ENCODE measurements around the gene SULF2.

Gene SULF2

DNA sequence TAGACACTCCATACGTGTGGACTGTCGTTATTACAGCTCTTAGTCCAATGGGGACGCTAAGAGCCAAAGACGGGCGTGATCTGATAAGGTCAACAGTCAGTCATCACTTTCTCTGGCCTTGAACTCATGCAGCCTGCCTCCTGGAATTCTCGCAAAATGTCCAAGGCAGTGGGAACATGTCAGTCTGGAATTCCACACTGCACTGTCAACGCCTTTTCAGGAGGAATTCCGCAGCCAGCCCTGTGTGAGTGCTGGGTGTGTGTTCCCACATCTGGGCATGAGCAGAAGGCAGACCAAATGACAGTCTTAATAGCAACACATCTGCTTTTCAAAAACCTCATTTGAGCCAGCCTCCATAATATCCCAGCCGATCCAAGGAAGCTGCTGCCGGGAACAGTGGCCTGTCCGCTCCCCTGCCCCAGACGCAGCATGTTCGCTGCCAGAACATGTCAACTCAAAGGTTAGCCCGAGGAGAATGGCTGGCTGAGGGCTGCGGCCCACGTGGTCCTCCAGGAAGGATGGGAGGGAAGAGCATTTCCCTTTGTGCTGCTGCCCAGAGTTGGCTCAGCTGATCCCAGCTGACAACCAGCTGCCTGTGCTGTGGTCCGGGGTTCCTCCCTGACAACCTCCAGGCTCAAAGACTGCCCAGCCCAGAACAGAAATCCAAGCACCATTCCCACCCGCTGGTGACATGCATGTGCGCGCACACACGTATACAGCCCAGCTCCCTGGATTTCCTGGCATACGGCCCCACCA, 103.1 kb downstream of the SULF2 start:
- no peak for DNase-seq

DNA sequence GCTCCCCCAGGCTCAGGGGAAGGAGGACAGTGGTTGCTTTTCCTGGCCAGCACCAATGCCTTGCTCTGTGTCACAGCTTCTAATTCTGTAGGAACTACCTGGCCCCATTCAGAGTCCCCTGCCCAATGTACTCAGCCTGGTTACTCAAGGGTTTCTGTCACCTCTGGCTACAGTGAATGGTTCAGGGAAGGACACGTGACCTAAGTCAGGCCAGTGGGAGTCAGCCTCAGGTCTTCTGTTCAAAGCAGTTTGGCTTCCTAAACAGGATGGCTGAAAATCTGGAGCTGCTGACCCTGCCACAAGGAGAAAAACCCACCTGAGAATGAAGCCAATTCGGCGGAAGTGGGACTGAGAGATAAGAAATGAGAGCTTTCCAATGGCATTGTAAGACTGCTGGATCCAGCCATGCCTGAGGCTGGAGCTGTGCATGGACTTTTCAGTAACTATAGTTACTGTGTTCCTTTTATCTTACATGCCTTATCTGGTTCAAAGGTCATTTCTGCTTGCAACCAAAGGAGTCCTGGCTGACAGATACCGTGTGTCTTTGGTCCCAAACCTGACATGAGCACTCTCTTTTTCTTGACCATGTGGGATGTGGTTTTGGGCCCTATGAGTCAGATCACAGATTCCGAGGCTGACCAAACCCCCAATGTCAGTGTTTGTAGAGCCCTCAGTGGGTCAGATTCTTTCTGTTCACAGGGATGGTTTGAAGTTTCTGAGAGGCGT, 104.3 kb downstream of the SULF2 start:
- DNase-seq = no peak

DNA sequence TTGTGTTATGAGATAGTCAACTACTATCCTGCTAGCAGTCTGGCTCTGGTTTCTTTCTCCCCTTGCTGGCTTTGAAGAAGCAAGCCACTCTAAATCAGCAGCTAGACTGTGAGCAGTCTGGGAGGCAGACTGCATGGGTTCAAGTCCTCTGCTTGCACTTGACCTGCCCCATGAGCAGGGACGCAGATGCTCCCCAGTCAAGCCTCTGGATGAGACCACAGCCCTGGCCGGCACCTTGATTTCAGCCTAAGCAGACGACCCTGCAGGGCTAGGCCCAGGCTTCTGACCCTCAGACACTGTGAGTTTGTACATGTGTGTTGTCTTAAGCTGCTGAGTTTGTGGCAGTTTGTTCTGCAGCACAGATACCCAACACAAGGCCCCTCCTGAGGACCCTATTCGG, 105.8 kb downstream of the SULF2 start:
- no peak for DNase-seq

DNA sequence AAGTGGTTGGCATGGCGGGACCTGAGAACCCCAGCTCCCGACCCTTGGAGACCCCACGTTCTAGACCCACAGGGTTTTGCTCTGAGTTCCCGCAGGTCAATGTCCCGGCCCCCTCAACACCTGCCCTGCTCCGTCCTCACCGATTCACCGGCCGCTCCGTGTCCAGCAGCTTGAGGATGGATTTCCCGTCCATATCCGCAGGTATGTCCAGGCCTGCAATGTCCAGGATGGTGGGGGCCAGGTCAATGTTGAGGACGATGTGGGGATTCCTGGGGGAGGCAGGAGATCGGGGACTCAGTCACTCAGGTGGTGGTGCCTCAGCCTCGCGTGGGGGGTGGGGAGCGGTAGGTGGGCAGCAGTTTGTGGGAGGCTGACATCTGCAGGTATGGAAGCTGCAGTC, 106.7 kb downstream of the SULF2 start:
- no peak for DNase-seq

DNA sequence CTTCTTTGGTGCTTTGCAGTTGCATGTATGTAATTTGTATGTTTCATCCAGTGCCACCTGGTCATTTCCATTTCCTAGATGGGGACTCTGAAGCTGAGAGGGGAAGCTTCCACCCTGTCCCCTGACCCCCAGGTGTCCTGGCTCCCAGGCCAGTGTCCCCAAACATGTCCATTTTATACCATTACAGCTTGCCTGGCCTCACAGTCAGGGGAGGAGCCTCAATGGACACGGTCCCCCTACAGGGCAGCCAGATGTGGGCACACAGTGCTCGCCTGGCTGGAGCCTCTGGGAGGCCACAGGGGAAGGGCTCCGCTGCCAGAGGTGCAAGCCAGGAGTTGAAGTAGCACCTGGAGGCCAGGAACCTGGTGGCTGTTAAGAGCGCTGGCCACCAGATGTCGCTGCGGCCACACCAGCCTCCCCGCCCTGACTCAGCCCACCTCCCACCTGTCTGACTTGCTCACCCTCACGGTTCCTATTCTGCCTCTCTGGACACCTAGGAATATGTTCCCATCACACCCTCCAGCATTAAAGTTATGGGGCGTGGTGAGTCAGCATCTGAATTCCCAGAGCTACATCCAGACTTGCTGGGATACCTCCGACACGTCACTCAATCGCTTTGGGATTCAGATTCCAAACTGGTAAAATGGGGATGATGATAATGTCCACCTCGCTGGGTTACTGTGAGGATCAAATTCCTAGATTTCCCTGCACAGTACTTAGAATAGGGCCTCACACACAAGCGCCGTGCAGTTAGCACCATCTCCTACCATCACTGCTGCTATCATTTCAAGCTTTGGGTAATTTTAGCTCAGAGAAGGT, 107.4 kb downstream of the SULF2 start:
- peak; percentile 33 for DNase-seq

DNA sequence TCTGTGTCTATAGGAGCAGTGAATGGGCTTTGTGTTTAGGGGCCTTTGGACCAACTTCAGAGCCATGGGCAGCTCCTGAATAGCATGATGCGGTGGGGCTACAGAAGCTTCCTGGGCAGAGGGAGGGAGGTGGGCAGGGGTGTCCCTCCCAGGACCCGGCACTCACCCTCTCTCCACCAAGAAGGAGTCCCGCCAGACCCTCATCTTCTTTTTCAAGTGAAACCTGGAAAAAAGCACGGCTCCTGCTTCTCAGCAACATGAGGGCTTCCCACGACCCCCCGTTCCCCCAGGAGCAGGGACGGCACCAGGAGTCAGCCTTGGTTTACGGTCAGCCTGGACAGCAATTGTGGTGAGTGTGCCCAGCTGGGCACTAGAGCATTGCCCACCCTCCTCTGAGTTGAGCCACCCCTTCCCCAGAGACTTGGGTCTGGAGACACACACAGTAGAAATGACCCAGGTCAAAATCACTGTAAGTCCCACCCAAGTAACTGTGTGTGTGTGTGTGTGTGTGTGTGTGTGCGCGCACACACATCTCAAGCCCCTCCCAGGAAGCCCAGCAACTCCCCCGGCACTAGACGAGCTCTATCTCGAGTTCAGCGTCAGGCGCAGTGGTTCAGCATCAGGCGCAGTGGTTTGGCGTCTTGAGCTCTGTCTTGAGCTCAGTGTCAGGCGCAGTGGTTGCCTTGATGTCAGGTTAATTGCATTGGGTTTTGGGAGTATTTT, 108.2 kb downstream of the SULF2 start:
- DNase-seq = no peak

DNA sequence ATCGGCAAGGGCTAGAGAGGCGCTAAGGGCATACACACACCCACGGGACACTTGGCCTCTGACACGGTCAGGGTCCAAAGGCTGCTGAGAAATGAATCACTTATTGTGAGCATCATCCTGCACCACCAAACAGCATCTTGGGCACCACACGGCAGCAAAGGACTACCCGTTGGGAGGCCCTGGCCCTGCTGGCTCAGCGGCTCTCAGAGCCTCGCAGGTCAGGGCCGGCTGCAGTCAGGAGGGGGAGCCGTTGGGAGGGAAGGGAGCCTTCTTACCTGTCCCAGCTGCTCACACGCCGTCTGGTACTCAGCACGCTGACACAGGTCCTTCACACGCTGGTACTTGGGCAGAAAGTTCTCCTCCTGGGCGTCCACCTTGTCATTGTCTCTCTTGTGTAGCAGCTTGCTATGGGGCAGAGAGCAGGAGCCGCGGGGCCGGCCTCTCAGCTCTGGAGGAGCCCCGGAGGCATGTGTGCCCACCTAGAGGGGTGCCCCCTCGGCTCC, 109.0 kb downstream of the SULF2 start:
- DNase-seq = no peak

DNA sequence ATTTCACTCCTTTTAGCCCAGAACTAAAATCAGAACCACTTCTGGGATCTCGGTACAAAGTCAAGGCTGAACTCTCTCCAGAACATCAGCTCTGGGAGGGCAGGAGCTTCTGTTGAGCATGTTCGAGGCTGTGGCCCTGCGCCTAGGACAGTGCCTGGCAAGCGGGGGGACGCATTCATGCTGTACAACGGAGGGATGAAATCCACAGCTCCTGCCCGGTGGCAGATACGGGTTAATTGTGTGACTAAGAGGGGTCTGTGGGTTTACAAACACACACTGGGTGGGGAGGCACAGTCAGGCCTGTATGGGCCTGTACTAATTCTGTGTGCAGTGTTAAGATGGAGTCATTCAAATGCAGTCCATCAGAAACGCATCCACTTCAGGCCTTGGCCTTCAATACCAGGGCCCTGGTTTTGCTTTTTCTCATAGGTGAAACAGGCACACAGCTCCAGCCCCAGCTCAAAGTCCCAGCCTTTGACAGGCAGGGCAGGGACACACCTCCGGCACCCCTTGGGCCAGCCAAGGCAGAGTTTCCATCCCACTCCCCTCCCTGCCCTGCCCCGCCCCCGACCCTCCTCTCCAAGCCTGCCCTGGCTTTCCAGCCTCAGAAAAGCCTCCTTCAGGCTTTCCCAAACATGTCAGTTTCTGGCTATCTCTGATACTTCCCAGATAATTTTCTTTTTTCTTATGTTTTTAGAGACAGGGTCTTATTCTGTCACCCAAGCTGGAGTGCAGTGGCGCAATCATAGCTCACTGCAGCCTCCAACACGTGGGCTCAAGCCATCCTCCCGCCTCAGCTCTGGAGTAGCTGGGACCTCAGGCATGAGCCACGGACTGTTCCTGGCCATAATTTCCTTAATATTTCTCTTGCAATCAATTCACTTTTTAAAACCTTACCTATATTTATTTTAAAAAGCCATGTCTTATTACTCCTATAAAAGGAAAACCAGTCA, 109.8 kb downstream of the SULF2 start:
- DNase-seq = no peak

DNA sequence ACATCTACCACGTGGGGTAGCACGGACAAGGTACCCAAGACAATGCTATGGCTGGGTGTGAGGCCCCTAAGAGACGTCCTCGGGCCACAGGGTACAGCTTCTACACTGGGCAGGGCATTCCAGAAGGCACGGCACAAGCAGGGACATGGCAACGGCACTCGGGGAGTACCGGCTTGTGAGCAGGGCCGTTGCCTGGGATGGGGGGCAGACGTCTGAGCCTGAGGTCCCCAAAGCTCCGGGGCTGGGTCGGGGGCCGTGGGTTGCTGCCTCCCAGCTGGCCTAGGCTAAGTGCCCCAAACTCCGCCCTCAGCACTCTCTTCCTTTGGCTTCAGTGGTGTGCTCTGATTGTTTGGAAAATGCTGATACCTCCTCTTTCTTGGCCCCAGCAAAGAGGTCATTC, 110.6 kb downstream of the SULF2 start:
- no peak for DNase-seq

DNA sequence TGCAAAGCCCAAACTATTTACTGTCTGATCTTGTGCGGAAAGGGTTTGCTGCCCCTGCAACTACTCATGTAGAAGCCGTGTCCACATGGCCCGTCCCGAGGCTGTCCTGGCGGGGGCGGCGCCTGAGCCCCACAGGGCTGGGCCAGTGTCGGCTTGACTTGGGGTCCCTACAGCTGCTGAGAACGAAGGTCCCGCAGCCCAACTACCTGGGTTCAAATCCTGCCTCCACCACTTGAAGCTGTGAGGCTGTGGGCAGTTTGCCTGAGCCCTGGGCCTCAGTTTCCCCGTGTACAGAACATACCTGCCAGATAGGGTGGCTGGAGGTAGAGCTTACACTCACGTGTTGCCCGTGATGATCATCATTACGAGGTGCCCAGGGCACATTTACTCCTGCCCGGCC, 111.1 kb downstream of the SULF2 start:
- no peak for DNase-seq

DNA sequence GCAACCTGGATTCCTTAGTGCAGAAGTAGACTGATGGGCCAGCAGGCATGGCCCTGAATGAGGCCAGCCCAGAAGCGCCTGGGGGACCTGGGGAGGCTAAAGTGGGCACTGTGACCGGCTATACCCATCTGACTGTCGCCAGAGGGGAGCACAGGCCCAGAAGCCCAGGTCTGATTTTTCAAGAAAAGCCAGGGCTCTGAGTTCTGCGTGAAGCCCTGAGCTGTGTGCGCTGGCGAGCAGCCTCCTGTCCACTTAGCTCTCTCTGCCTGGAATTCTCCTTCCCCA, 111.7 kb downstream of the SULF2 start:
- no peak for DNase-seq

DNA sequence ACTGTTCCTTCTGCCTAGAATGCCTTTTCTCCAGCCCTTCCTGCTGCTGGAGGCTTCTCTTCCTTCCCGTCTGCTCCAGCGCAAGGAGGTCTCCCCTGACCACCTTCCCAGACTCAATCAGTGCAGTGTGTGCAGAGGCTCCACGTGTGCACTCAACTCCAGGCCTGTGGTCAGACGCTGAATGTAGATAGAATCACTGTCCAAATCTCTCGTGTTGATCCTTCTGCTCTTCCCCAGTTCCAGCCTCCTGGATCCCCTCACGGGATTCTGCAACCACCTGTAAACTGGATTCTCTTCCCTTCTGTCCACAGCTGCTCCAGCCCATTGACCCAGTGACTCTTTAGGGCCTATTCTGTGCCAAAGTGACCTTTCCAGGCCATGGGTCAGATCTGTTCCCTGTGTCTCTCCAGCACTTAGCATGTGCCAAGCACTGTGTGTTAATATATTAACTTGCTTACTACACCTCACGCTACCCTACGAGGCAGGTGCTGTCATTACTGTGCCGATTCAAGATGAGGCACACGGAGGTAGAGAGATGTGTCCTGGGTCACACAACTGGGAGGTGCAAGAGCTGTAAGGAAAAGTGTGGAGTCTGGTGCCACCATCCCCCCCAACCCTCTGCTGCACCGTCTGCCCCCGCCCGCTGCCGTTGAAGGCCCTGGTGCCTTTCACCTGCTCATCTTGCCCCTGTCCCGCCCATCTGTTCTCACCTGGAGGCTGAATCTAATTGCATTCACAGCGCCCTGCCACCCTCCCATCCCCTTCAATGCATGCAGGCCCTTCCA, 112.2 kb downstream of the SULF2 start:
- DNase-seq = no peak

DNA sequence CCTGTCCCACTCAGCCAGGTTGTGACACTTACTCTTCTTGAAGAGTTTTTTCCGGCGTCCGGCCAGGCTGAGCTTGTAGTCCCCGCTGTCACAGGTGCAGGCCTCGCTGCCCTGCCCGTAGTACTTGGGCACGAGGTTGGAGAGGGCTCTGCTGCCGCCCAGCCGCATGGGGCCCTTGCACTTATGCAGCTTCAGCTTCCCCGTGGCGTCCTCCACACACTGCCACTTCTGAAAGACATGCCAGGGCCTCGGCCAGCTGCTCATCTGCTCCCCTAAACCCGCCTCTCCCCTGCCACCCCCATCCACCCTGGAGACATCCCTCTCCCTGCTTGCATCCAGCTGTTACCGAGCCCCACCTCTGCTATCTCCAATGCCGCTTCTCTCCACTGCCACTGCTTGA, 113.1 kb downstream of the SULF2 start:
- DNase-seq = no peak

DNA sequence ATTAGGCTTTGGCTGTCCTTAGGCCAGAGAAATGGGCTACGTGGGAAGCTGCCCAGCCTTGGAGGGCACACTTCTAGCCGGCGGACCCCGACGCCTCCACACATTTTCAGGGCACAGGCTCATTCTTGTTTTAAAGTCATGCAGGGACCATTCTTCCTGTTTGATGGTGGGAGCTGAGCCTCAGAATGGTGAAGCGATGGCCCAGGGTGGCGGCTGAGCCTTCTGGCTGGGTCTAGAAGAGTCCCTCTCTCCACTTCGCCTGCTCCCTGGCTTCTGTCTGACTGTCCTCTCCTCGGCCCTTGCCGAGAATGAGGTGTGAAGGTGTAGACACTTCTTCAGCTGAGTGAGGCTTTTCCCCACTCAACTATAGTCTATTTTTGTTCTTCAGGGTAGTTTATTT, 114.4 kb downstream of the SULF2 start:
- DNase-seq = no peak

DNA sequence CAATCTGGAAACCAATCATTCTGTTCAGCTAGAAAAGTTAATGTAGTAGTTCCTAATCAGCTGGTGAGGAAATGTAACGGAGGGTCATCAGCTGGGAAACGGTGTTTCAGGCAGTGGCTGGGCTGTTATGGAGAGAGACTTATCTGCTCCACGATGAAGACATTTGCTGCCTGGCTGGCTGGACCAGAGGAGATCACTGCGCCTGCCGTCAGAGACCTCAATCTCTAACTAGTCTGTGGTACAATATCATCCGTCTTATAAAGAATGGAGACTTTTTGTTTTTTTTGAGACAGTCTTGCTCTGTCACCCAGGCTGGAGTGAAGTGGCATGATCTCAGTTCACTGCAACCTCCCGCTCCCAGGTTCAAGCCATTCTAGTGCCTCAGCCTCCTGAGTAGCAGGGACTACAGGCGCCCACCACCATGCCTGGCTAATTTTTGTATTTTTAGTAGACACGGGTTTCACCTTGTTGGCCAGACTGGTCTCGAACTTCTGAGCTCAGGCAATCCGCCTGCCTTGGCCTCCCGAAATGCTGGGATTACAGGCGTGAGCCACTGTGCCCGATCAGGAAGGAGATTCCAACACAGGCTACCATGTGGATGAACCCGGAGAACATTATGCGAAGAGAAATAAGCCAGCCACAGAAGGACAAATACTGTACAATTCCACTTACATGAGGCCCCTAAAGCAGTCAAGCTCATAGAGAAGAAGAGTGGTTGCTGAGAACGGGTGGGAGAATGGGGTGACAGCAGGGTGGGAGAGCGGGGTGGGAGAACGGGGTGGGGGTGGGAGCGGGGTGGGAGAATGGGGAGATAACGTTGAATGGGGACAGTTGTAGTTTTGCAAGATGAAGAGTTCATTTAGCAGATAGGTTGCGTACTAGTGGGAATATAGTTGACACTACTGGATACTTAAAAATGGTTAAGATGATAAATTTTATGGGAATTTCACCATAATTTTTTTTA, 115.1 kb downstream of the SULF2 start:
- no peak for DNase-seq

DNA sequence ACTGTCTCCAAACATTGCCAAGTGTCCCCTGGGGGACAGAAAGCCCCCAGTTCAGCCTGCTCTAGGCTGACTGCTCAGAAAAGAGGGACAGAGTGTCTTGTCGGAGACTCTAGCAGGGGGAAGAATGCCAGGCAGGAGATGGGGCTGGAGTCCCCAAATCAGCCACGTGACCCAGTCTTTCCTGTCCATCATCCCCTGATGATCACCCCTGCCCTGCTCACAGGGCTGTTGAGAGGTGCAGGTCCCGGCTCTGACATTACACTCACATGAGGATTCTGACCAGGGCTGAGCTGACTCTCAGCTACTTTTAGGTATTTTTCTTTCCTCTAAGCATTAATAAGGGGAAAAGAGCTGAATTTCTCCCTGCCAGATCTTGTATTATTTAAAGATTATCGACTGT, 115.8 kb downstream of the SULF2 start:
- DNase-seq = no peak

DNA sequence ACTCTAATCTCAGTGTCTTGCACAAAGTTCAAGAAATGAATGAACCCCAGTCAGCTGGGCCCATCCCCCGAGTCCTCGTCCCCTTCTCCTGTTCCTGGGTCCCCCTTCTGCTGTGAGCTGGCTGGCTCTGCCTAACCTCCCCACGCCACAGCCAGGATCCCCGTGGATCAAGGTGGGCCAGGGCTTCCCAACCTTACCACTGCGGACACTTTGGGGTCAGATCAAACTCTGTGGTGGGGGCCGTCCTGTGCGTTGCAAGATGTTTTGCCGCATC, 116.2 kb downstream of the SULF2 start:
- DNase-seq = no peak

DNA sequence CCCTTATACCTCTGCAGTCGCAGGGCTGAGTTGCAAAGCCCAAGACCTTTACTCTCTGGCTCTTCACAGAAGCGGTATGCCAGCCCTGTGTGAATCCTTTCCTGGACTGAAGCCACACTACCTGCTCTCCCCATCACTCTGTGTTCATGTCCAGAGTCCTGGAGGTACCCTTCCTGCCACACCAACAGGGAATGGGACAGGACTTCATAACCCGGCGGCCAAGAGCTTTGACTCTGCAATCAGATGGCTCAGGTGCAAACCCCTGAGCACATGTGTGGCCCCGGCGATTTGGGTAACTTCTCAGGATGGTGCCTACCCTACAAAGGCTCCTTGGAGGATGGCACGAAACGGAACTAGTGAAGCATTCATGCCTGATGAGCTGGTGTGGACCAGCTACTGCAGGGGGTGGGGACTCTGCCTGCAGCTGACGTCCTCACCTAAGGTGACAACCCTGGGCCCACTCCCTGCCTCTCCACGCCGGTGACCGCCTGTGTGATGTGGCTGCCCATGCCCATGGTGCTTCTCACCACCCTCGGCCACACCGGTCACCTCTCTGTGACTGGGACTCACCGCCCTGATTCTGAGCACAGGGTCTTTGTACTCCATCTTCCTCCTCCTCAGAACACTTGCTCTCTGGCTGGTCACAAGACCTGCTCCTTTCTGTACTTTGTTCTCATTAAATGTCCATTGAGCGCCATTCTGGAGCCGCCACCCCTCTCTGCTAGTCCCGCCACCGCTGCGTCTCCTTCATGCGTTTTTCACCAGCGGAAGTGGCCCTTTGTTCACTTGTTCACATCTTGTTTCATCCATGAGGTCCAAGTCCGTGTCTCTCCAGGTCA, 116.7 kb downstream of the SULF2 start:
- DNase-seq = no peak
